ENCODE results near the gene CNPY1.

- TF ChIP-seq, protein P1, sequence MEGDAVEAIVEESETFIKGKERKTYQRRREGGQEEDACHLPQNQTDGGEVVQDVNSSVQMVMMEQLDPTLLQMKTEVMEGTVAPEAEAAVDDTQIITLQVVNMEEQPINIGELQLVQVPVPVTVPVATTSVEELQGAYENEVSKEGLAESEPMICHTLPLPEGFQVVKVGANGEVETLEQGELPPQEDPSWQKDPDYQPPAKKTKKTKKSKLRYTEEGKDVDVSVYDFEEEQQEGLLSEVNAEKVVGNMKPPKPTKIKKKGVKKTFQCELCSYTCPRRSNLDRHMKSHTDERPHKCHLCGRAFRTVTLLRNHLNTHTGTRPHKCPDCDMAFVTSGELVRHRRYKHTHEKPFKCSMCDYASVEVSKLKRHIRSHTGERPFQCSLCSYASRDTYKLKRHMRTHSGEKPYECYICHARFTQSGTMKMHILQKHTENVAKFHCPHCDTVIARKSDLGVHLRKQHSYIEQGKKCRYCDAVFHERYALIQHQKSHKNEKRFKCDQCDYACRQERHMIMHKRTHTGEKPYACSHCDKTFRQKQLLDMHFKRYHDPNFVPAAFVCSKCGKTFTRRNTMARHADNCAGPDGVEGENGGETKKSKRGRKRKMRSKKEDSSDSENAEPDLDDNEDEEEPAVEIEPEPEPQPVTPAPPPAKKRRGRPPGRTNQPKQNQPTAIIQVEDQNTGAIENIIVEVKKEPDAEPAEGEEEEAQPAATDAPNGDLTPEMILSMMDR (IDR thresholded peaks at IDR 0.05): no peak
- TF ChIP-seq EP300 (IDR thresholded peaks at IDR 0.05): no peak
These were observed 36.4 kb downstream of the CNPY1 start for GRCh38 chr7:155509725-155510551.
